AG04450 (cell line): ENCODE results near the gene CIB4. TPM values are rescaled to one million over a fixed set of nuclear protein-coding genes. Genes with fewer than 3 reads are reported as not detected.

Experiments
- CTCF ChIA-PET: fragments of 300-600, 350-600 bp; formaldehyde crosslinking; extraction: SDS; loops from one replicate; lab custom pipeline; 2022; ENCODE audit warnings: antibody characterized with exemption, inconsistent platforms; lab: Charles Lee
- POLR2A ChIA-PET: fragments of 350-600 bp; formaldehyde crosslinking; extraction: SDS; loops from one replicate; lab custom pipeline; 2021; ENCODE audit warnings: antibody characterized with exemption, inconsistent platforms; lab: Yijun Ruan, JAX
- DNase-seq: peaks from one replicate; pipeline ENCODE4 v3.0.0-alpha.2; 2011; ENCODE audit warnings: low read depth, low spot score
- H3K27ac ChIP-seq: one replicate; pipeline ENCODE4 v1.5.1; 2012; ENCODE audit warnings: low read depth, low read length, control low read depth
- H3K27me3 ChIP-seq: one replicate; pipeline ENCODE4 v1.6.0; 2012; ENCODE audit warnings: low read length; ENCODE audit not compliant: control insufficient read depth, insufficient read depth
- H3K4me3 ChIP-seq: 2 replicates; pipeline ENCODE4 v1.5.1; 2011; ENCODE audit warnings: mild to moderate bottlenecking, low read depth, low read length, control low read depth
- H3K9me3 ChIP-seq: 2 replicates; pipeline ENCODE4 v1.5.1; 2012; ENCODE audit warnings: low read length; ENCODE audit not compliant: control insufficient read depth, insufficient read depth
- polyA plus RNA-seq: library from polyadenylated mRNA; depleted of rRNA; stranded (reverse); fragments of >200 nt; gene quantifications from 2 replicates; pipeline ENCODE4 v1.2.3, GENCODE V29; 2011
- TF ChIP-seq, protein P1 (sequence below): IDR thresholded peaks from 2 replicates; pipeline ENCODE4 v1.5.1; 2011; ENCODE audit warnings: low read depth, low read length, control low read depth, inconsistent platforms

The CIB4 gene
- polyA plus RNA-seq, 1 experiment, result not detected

DNA sequence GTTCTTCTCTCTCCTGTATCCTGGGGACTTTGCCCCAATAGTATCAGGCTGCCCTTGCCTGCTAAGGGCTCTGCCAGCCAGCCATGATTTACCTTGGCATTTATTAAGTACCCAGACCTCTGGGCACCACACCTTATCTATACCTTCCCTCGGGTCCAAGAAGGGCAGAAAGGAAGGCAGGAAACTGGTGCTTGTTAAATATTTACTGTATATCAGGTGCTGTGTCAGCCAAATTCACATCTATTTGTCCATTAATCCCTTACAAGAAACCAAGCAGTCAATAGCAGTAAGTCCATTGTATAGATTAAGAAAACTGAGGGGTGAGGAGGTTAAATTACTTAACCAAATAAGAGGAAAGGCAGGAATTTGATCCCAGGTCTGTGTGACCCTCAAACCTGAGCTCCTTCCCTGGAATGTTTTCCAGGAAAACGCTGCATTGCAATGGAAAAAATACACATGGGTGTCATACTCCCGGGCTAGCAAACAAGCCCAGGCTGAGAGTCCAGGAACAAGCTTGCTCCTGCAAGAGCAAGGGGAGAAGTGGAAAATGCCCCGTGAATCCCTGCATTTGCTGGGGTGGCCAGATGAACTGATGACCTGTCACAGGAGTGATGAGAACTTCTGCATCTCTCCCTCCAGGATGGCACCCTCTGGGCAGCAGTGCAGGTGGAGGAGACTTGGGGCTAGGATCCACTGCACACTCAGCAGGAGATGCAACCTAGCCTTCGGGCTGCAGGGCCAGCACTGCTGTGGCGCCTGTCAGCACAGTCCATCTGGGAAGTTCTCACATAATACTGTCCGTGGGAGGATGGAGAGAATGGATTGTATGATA, 30.4 kb downstream of the CIB4 start:
- Histone ChIP-seq H3K27me3 (peaks cover 76% of the 10 kb centered on the region), H3K4me3 (no peak overlapping the region), H3K9me3 (no peaks in the 10 kb centered on the region), H3K27ac (no peak overlapping the region)
- ChIA-PET POLR2A (interaction anchor here (0.9 kb wide), 1 partner anchor 99 kb away, joined by 3 read pairs; no protein-coding TSS in a partner anchor), CTCF (interaction anchor here (9.5 kb wide), 1 partner anchor 135 kb away, joined by 255 read pairs; no protein-coding TSS in a partner anchor)
- TF ChIP-seq, protein P1, sequence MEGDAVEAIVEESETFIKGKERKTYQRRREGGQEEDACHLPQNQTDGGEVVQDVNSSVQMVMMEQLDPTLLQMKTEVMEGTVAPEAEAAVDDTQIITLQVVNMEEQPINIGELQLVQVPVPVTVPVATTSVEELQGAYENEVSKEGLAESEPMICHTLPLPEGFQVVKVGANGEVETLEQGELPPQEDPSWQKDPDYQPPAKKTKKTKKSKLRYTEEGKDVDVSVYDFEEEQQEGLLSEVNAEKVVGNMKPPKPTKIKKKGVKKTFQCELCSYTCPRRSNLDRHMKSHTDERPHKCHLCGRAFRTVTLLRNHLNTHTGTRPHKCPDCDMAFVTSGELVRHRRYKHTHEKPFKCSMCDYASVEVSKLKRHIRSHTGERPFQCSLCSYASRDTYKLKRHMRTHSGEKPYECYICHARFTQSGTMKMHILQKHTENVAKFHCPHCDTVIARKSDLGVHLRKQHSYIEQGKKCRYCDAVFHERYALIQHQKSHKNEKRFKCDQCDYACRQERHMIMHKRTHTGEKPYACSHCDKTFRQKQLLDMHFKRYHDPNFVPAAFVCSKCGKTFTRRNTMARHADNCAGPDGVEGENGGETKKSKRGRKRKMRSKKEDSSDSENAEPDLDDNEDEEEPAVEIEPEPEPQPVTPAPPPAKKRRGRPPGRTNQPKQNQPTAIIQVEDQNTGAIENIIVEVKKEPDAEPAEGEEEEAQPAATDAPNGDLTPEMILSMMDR, result no peak
- no peak for DNase-seq

GRCh38 chr2:26609839-26610277, 31.3 kb downstream of the CIB4 start:
- H3K27ac ChIP-seq, result no peak overlapping the region
- POLR2A ChIA-PET, result no interaction called here
- no peak overlapping the region for H3K4me3 ChIP-seq
- H3K9me3 ChIP-seq, result no peaks in the 10 kb centered on the region
- CTCF ChIA-PET, result interaction anchor here (0.9 to 9.5 kb wide), 2 partner anchors 32 to 135 kb away, joined by 3 to 255 read pairs; no protein-coding TSS in a partner anchor
- H3K27me3 ChIP-seq, result peaks cover 68% of the 10 kb centered on the region
- TF ChIP-seq, protein P1, result no peak
- DNase-seq, result no peak

GRCh38 chr2:26609205-26609631, 31.9 kb downstream of the CIB4 start:
- ChIA-PET POLR2A (no interaction called here), CTCF (interaction anchor here (0.9 to 9.5 kb wide), 2 partner anchors 32 to 136 kb away, joined by 3 to 255 read pairs; no protein-coding TSS in a partner anchor)
- TF ChIP-seq, protein P1, result no peak
- no peak for DNase-seq
- peaks cover 62% of the 10 kb centered on the region for H3K27me3 ChIP-seq
- no peak overlapping the region for H3K4me3 ChIP-seq
- no peak overlapping the region for H3K27ac ChIP-seq
- no peaks in the 10 kb centered on the region; the same call in 1 of the 2 replicates for H3K9me3 ChIP-seq

DNA sequence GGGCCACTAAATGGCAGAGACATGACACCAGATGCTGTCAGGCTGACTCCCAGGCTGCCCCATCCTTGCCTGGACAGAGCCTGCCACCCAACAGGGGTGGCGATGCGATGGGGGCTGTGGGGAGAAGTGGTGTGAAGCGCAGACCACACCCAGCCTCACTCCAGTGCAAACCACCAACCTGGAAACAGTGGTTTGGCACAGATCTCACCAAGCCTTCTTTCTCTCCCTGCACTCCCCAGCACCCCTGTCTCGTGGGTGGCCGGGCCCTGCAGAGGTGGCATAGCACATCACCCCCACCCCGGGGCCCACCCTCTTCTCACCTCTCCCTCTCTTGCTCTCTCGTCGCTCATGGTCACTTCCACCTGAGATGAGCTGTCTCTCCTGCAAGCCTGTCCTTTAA, 32.6 kb downstream of the CIB4 start:
- H3K27me3 ChIP-seq, result peaks cover 56% of the 10 kb centered on the region
- H3K4me3 ChIP-seq, result no peak overlapping the region
- TF ChIP-seq, protein P1, result no peak
- DNase-seq, result no peak
- H3K27ac ChIP-seq, result no peak overlapping the region
- ChIA-PET CTCF (interaction anchor here (9.5 kb wide), 1 partner anchor 137 kb away, joined by 255 read pairs; no protein-coding TSS in a partner anchor), POLR2A (interaction anchor here (0.9 kb wide), 1 partner anchor 137 kb away, joined by 3 read pairs; no protein-coding TSS in a partner anchor)
- peaks cover 3% of the 10 kb centered on the region; the same call in 1 of the 2 replicates for H3K9me3 ChIP-seq
